Bronchial epithelial cell (primary cell): ENCODE results near the gene OPRD1. TPM values are rescaled to one million over a fixed set of nuclear protein-coding genes. Genes with fewer than 3 reads are reported as not detected.

Source experiments
- DNase-seq: peaks from one replicate; pipeline ENCODE4 v3.0.0-alpha.2; 2010; ENCODE audit warnings: low read depth
- FAIRE-seq: peaks from 2 replicates; lab custom pipeline; 2011; peaks lifted over from hg19 to GRCh38; lab: Jason Lieb, UNC
- H3K27me3 ChIP-seq: 2 replicates; pipeline ENCODE4 v1.5.1; 2011; ENCODE audit warnings: low read length; ENCODE audit not compliant: control insufficient read depth, insufficient read depth
- H3K36me3 ChIP-seq: 2 replicates; pipeline ENCODE4 v1.5.1; 2011; ENCODE audit warnings: low read length; ENCODE audit not compliant: control insufficient read depth, insufficient read depth
- H3K4me3 ChIP-seq: 2 replicates; pipeline ENCODE4 v1.5.1; 2011; ENCODE audit warnings: mild to moderate bottlenecking, low read depth, low read length, control low read depth
- total RNA-seq: library from RNA; depleted of rRNA; stranded (reverse); fragments of >200 nt; gene quantifications from 2 replicates; pipeline ENCODE4 v1.2.1, GENCODE V29; 2014
- TF ChIP-seq, protein P1 (sequence below): IDR thresholded peaks from 2 replicates; pipeline ENCODE4 v1.5.1; 2011; ENCODE audit warnings: mild to moderate bottlenecking, moderate library complexity, low read length, control low read depth, inconsistent platforms; ENCODE audit not compliant: insufficient read depth, severe bottlenecking

The OPRD1 gene
- total RNA-seq, 1 donor from 2014 or later = under 0.01 TPM

GRCh38 chr1:28895896-28896608, 84.1 kb downstream of the OPRD1 start:
- H3K4me3 ChIP-seq = no peak overlapping the region
- peaks cover 4% of the 10 kb centered on the region for H3K36me3 ChIP-seq
- FAIRE-seq (no peak), DNase-seq (no peak)
- TF ChIP-seq, protein P1, sequence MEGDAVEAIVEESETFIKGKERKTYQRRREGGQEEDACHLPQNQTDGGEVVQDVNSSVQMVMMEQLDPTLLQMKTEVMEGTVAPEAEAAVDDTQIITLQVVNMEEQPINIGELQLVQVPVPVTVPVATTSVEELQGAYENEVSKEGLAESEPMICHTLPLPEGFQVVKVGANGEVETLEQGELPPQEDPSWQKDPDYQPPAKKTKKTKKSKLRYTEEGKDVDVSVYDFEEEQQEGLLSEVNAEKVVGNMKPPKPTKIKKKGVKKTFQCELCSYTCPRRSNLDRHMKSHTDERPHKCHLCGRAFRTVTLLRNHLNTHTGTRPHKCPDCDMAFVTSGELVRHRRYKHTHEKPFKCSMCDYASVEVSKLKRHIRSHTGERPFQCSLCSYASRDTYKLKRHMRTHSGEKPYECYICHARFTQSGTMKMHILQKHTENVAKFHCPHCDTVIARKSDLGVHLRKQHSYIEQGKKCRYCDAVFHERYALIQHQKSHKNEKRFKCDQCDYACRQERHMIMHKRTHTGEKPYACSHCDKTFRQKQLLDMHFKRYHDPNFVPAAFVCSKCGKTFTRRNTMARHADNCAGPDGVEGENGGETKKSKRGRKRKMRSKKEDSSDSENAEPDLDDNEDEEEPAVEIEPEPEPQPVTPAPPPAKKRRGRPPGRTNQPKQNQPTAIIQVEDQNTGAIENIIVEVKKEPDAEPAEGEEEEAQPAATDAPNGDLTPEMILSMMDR = no peak
- H3K27me3 ChIP-seq = no peaks in the 10 kb centered on the region

GRCh38 chr1:28896609-28896986, 84.6 kb downstream of the OPRD1 start:
- FAIRE-seq (no peak), DNase-seq (no peak)
- peaks cover 4% of the 10 kb centered on the region for H3K36me3 ChIP-seq
- no peaks in the 10 kb centered on the region for H3K27me3 ChIP-seq
- H3K4me3 ChIP-seq = no peak overlapping the region
- TF ChIP-seq, protein P1 = no peak

DNA sequence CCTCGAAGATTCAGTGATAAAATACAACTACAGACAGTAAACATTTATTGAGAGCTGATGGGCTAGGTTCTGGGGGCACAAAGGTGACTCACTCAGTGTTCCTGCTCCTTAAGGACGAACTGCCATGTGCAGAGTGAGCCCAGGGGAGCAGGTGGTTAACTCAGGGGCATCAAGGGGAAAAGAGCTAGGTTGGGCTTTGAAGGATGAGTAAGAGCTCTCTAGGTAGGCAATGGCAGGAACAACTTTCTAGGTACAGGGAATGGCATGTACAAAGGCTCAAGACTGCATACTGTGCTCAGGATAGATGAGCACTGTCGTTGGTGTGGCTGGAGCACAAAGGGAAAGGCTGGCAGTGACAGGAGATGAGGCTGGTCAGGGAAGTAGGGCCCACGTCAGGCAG, 85.8 kb downstream of the OPRD1 start:
- FAIRE-seq = peak; percentile 40
- TF ChIP-seq, protein P1 = no peak

GRCh38 chr1:28898405-28898881, 86.5 kb downstream of the OPRD1 start:
- Histone ChIP-seq H3K36me3 (peaks cover 4% of the 10 kb centered on the region), H3K4me3 (no peak overlapping the region), H3K27me3 (no peaks in the 10 kb centered on the region)
- TF ChIP-seq, protein P1 = no peak
- FAIRE-seq = no peak
- no peak for DNase-seq

More for the DNA sequence above, 85.8 kb downstream of the OPRD1 start:
- Histone ChIP-seq H3K4me3 (no peak overlapping the region), H3K36me3 (peaks cover 4% of the 10 kb centered on the region), H3K27me3 (no peaks in the 10 kb centered on the region)
- DNase-seq = no peak

GRCh38 chr1:28899267-28899666, 87.3 kb downstream of the OPRD1 start:
- DNase-seq = no peak
- H3K4me3 ChIP-seq = no peak overlapping the region
- TF ChIP-seq, protein P1 = no peak
- peaks cover 1% of the 10 kb centered on the region for H3K36me3 ChIP-seq
- no peak for FAIRE-seq
- no peaks in the 10 kb centered on the region for H3K27me3 ChIP-seq
